Lower leg skin (tissue), 4 donors: ENCODE results near the gene PDK1. TPM values are rescaled to one million over a fixed set of nuclear protein-coding genes. Genes with fewer than 3 reads are reported as not detected.
"Not testable (repeated sequence)": the region's sequence is repeated elsewhere in the genome, so short reads cannot be mapped to it uniquely, and the experiment has no call there.

ENCODE experiments used
- DNase-seq, 2 donors: peaks; one replicate each; pipeline ENCODE4 v3.0.0-alpha.2; 2019; ENCODE audit warnings: low spot score in 2 of 2
- H3K4me3 ChIP-seq: fragments of 200-600 bp; sonication (generic); 2 replicates; pipeline ENCODE4 v1.5.1; 2017; ENCODE audit warnings: mild to moderate bottlenecking, low read depth; ENCODE audit not compliant: poor library complexity, severe bottlenecking
- POLR2A ChIP-seq, 2 donors: fragments of 450-650 bp; IDR thresholded peaks; one replicate each; pipeline ENCODE4 v1.6.1; 2016 to 2017; ENCODE audit warnings: antibody characterized with exemption in 2 of 2, mild to moderate bottlenecking in 1 of 2, moderate library complexity in 1 of 2
- WGBS, 2 donors: methylation state at CpG; one replicate each; pipeline ENCODE4 v1.1.5; 2018; 5-methylcytosine and 5-hydroxymethylcytosine counted together
- intact Hi-C: fragments of 100-400 bp; cut with DNase I; formaldehyde crosslinking; loops from one replicate; pipeline ENCODE4 v1.15.0; 2023; ENCODE audit warnings: low total_unique reads
- total RNA-seq, 4 donors: library from RNA; depleted of rRNA; stranded (reverse); fragments of >200 nt; gene quantifications; one replicate each; pipeline ENCODE4 v1.1.0, GENCODE V29; 2016
- TF ChIP-seq, protein P1 (sequence below), 3 donors: fragments of 450-650 bp; IDR thresholded peaks; one replicate each; pipeline ENCODE4 v1.5.1; 2016; ENCODE audit warnings: antibody characterized with exemption in 3 of 3, mild to moderate bottlenecking in 3 of 3, moderate library complexity in 2 of 3

PDK1 gene
- total RNA-seq, 4 donors from 2014 or later: 34.8 to 117 (median 54.8) TPM

DNA sequence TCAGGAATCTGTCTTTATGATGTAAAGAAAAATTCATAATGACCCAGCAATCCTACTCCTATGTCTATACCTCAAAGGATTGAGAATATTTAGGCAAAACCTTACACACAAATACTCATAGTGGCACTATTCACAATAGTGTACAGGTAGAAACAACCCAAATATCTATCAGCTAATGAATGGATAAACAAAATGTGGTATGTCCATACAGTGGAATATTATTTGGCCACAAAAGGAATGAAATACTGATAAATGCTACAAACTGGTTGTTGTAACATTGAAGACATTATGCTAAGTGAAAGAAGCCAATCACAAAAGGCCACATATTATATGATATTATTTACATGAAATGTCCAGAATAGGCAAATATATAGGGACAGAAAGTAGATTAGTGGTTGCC is 24.7 kb downstream of the PDK1 start:
- TF ChIP-seq POLR2A (IDR thresholded peaks at IDR 0.05): no peak
- TF ChIP-seq, protein P1, sequence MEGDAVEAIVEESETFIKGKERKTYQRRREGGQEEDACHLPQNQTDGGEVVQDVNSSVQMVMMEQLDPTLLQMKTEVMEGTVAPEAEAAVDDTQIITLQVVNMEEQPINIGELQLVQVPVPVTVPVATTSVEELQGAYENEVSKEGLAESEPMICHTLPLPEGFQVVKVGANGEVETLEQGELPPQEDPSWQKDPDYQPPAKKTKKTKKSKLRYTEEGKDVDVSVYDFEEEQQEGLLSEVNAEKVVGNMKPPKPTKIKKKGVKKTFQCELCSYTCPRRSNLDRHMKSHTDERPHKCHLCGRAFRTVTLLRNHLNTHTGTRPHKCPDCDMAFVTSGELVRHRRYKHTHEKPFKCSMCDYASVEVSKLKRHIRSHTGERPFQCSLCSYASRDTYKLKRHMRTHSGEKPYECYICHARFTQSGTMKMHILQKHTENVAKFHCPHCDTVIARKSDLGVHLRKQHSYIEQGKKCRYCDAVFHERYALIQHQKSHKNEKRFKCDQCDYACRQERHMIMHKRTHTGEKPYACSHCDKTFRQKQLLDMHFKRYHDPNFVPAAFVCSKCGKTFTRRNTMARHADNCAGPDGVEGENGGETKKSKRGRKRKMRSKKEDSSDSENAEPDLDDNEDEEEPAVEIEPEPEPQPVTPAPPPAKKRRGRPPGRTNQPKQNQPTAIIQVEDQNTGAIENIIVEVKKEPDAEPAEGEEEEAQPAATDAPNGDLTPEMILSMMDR (IDR thresholded peaks at IDR 0.05): no peak
- intact Hi-C loops: no loop called here
- no peak overlapping the region for H3K4me3 ChIP-seq
- no peak for DNase-seq

DNA sequence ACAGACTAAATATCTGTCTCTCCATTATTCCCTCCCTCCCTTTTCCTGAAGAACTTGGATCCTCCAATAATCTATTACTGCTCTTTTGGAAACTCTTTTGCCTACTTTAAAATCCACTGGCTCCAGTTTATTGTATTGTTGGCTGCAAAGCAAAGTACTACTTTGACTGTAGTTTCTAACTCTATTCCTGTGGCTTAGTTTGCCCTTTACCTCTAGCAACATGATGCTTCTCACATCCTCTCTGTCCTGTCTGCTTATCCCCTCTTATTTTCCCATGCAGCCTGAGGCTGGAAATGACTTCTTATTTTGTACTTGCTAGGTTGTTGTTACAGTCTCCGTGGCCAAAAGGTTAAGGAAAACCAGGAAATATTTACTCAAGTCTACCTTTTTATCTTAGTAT is 26.8 kb downstream of the PDK1 start:
- no peak for DNase-seq
- intact Hi-C loops: no loop called here
- no peak overlapping the region for H3K4me3 ChIP-seq
- WGBS, 2 donors: 91% methylated on average over 1 of the region's 1 CpG
- TF ChIP-seq POLR2A (IDR thresholded peaks at IDR 0.05): no peak
- TF ChIP-seq, protein P1 (IDR thresholded peaks at IDR 0.05): no peak

GRCh38 chr2:172586245-172586891 is 30.5 kb downstream of the PDK1 start:
- no peak overlapping the region for H3K4me3 ChIP-seq
- intact Hi-C loops: no loop called here
- DNase-seq: no peak
- TF ChIP-seq, protein P1 (IDR thresholded peaks at IDR 0.05): no peak
- TF ChIP-seq POLR2A (IDR thresholded peaks at IDR 0.05): no peak
- 86 to 90% methylated on average over 9 of the region's 9 CpGs for WGBS, 2 donors

DNA sequence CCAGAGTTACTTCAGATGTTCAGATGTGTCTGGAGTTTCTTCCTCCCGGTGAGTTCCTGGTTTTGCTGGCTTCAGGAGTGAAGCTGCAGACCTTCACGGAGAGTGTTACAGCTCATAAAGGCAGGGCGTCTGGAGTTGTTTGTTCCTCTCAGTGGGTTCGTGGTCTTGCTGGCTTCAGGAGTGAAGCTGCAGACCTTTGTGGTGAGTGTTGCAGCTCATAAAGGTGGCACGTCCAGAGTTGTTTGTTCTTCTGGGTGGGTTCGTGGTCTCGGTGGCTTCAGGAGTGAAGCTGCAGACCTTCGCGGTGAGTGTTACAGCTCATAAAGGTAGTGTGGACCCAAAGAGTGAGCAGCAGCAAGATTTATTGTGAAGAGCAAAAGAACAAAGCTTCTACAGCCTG is 31.3 kb downstream of the PDK1 start:
- H3K4me3 ChIP-seq, intact Hi-C loops, DNase-seq: not testable (repeated sequence)
- WGBS, 2 donors: 93 to 96% methylated on average over 9 of the region's 9 CpGs

GRCh38 chr2:172588931-172589330 is 33.0 kb downstream of the PDK1 start:
- WGBS, 2 donors: 79 to 90% methylated on average over 4 of the region's 4 CpGs
- TF ChIP-seq, protein P1 (IDR thresholded peaks at IDR 0.05): no peak
- no peak for TF ChIP-seq POLR2A (IDR thresholded peaks at IDR 0.05)
- H3K4me3 ChIP-seq: no peak overlapping the region
- intact Hi-C loops: no loop called here
- DNase-seq: no peak

DNA sequence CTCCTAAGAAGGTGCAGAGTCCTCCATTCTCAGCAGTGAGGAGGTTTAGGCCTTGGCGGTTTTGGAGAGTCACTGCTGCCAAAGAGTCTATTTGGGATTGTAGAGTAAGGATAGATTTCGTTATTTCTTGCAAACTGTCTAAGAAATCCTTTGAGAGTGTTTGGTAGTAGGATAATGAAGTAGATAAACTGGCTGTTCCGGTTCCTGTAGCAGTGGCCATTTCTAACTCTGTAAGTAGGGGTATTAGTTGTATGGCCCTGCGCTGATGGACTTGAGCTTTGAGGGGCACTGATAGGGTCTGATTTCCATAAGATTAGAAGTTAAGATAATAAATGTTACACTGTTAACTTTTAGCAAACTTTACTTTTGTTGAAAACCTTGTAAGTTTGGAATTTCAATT is 35.5 kb downstream of the PDK1 start:
- whole genome bisulfite sequencing, 2 donors: 83 to 85% methylated on average over 4 of the region's 4 CpGs
- DNase-seq, H3K4me3 ChIP-seq, intact Hi-C loops: not testable (repeated sequence)

DNA sequence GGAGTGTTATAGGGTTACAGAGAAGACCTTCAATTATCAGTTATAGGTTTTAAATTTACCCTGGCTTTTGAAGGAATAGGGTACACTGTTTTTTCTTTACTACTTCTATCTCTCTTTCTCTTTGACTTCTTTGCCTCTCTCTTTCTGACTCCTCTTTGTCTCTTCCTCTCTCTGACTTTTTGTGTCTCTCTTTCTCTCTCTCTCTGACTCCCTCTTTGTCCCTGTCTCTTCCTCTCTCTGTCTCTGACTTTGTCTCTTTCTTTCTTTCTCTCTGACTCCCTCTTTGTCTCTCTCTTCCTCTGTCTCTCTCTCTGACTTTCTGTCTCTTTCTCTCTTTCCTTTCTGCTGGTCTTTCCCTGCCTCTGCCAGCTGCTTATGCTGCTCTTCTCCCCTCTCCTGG is 36.3 kb downstream of the PDK1 start:
- intact Hi-C loops, H3K4me3 ChIP-seq, DNase-seq: not testable (repeated sequence)
